ENCODE data around the gene CLEC16A. TPM values are rescaled to one million over a fixed set of nuclear protein-coding genes. Genes with fewer than 3 reads are reported as not detected.
A peak's percentile ranks its signal among the peaks of the same experiment; 100 is the strongest.

The CLEC16A gene
- polyA plus RNA-seq, 5 donors, result 16.5 to 19.9 (median 18.6) TPM

DNA sequence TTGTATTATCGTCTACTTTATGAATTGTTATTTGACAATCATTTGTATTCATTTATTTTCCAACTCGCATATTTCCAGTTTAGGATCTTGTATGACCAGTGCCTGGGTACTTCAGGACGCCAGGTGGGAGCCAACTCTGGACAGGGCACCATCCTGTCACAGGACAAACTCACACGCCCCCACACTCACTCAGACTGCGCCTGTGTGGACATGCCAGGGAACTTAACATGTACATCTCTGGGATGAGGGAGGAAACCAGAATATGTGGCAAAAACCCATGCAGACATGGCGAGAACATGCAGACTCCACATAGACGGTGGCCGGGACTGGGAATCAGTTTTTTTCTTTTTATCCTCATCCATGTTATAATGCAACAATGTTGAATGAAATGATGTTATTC, 68.5 kb downstream of the CLEC16A start:
- DNase-seq, result no peak

DNA sequence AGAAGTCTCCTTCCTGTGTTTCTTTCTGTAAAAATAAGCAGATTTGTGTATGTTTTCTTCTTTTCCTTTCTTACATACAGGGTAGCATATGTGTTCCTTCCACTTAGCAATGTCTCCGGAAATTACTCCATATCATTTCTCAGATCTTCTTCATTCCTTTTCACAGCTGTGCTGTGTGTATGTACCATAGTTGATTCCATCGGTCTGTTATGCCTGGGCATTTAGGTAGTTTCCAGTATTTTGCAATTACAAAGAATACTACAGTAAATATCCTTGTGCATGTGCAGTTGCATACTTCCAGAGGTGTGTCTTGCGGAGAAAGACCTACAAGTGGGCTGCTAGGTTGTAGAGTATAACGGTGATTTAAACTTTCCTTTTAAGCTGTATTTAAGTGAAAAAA, 69.8 kb downstream of the CLEC16A start:
- no peak for DNase-seq

DNA sequence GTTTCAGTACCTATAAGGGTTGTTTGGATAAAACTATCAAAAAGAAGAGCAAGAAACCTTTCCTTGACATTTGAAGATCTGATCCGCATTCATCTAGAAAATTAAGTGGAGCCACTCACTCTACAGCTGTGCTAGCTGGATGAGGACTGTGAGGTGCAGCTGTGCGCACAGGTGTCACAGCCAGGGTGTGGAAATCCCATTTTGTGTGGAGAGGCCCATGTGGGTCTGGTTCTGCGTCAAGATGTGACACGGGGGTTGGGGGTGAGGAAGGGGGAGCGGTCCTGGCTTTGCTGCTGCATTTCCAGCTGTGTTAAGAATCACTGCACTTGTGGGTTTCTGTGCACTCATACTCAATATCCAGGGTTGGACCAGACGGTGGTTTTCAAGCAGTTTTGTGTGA, 70.7 kb downstream of the CLEC16A start:
- DNase-seq, result no peak

DNA sequence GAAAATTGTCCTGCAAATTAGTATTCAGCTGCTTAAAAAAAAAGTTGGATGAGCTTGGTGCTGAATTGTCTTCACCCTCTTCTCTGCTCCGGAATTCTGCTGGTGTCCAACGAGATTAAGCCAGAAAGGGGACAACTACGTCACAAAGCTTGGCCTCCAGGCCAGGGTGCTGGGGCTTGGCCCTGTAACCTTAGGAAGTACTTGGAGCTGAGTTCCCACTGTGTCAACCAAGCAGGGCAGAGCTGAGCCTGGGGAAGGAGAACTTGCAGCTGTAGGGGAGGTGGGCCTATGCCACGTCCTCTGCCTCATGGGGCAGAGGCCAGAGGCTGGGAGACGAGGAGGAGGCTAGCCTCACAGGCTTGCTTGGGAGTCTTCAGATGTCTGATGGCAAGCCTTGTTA, 71.2 kb downstream of the CLEC16A start:
- no peak for DNase-seq

DNA sequence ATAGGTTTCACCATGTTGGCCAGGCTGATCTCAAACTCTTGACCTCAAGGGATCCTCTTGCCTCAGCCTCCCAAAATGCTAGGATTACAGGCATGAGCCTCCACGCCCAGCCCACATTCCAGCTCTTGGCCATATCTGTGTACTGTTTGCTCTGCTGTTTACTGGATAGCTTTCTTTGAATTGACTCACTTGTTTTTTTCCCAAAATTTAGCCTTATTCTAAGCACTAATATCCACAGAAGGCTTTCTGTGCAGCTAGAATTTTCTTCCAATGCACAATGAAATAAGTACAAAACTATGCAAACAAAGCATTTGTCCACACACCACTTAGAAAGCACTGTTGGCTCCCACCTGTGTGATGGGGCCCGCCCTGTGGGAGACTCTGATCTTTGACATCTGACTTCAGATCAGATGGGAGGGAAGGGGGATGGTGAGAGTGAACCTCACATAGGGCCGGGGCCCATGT, 72.2 kb downstream of the CLEC16A start:
- no peak for DNase-seq

DNA sequence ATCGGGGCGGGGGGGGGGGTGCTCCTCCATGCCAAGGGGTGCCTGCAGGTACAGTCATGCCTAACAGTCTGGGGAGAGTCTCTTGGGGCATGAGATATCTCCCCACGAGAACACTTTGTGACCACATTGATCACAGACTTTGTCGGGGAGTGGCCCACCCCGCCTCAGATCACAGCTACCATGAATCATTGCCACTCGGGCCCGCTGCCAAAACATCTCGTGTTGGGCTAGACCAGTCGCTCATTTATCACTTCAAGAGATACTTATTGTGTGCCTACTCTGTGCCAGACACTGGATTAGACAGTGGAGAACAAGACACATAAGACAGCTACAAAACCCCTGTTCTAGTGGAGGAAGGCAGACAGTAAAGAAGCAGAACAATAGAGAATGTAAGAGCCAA, 72.6 kb downstream of the CLEC16A start:
- DNase-seq, result no peak

DNA sequence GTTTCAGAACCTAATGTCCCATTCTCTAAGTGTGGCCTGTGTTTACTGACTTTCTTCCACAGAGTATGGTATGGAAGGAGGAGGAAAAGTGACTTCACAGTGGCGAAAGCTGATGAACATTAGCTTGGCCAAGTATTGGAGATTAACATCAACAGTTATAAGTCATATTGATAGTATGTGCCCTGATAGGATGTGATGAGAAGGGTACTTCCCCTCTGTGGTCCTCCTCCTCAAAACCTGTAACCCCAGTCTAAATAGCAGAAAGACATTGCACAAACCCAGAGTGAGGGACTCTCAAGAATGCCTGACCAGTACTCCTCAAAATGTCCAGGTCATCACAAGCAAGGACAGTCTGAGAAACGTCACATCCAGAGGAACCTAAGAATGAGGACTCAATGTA, 73.1 kb downstream of the CLEC16A start:
- DNase-seq, result no peak

DNA sequence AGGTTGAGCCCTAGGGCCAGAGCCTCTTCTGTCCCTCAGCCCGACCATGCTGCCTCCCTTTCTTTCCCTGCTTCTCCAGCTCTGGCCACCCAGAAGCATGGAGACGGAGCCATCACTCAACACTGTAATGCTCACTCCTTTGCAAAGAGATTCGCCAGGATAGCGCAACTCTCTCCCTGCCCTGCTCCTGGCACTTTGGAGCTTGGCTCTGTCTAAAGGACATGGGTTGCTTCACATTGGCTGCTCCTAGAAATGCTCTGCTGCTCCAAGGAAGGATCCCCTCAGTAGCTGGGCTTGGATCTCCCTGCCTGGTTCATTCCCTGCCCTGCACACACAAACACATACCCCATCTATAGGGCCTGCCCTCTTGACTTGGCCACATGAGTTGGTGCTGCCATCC, 76.0 kb downstream of the CLEC16A start:
- no peak for DNase-seq

DNA sequence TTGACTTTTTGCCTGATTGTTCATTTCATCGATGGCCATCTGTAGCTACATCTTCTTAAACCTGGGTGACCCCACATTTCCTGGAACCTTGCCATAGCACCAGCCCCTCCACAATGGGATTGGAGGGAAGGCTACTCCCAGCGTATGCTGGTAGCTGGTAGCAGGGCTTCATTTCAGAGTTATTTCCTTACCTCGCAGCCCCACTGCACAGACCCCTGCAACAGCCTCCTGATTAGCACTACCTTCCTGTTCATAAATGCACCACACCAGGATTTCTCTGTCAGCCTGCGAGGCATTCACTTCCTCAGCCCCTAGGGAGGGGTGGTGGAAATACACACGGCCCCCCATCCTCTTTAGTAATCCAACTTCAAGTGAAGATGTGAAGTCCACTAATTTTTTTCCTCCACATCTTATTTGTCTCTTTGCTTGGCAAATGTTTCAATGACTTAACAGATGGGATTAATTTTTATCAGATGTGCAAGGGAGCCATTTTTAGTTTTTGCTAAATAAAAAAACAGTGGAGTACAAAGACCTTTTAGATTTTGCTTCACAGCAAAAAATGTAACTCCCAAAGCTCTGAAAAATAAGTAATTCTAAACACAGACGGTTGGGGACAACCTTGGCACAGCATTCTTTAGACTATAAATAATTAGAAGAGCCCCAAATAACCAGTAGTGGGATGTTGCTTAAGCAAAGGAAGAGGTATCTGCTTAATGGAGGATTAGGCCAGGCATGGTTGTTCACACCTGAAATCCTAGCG, 76.6 kb downstream of the CLEC16A start:
- no peak for DNase-seq

DNA sequence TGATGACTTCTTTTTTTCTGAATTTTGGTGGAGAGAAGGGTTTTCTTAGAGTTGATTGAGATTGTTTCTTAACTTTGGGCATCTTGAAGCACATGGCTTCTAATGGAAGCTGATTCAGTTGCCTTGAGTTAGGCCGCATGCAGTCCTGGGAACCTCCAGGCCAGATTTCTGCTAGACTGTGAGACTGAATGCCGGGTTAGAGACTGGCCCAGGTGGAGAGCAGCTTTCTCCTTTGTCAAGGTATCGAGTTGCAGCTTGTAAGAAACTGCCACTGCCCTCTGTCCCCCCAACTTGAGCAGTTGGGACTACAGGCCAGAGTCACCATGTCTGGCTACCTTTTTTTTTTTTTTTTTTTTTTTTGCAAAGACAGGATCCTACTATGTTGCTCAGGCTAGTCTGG, 77.6 kb downstream of the CLEC16A start:
- DNase-seq, result no peak

DNA sequence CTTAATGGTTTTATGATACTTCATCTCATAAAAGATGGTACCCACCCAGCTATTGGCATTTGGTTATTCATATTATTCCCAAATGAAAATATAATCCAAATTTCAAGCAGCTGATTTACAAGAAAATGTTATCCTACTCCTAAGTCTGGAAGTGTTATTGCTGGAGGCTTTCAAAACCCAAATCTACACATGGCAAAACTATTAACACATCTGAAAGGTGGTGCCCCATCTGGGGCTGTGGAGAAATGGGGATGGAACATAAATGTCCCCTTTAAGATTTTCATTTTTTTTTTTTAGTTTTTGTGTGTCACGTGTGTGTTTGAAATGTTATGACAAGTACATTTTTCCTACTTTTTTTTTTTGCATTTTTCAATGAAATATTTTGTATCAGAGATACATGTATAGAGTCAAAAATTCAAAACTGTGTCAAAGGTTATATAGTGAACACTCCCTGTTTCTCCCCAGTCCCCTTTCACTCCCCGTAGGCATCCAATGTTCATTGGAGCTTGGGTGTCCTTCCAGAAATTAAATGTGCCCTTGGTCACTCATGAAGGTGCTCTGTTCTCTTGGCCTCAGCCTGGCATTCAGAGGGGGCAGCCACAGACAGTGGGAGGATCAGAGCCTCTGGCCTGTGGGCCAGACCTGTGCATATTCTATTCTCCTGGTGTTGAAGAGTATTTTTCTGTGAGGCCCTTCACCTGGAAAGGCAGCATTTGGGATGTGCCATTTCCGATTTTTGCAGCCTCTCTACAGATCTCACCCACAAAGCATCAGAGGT, 79.1 kb downstream of the CLEC16A start:
- no peak for DNase-seq

DNA sequence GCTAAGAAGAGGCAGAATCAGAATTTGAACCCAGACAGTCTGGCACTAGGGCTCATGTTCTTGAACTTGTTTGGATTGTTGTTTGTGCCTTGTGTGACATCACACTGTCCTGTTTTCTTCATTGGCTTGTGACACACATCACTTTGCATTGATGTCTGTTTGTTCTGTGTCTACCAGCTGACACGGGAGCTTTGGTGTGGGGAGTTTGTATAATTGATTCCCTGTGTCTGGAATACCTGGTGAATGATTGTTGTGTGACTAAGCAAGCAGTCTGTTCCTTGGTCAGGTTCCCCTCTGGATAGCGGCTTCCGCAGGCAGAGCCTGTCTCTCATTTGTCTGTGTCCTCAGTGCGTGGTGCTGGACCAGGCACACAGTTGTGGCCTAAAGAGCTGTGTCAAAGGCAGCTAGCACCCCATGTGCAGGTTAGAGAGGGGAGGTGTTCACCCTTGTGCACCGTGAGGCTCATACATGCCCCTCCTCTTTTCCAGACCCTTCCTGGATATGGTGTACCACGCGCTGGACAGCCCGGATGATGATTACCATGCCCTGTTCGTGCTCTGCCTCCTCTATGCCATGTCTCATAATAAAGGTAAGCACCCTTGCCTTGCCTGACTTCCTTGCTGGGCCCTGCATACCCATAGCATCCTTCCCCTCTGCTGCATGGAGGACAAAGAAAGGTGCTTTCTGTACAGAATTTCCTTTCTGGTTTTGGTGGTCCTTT, 80.1 kb downstream of the CLEC16A start:
- no peak for DNase-seq

DNA sequence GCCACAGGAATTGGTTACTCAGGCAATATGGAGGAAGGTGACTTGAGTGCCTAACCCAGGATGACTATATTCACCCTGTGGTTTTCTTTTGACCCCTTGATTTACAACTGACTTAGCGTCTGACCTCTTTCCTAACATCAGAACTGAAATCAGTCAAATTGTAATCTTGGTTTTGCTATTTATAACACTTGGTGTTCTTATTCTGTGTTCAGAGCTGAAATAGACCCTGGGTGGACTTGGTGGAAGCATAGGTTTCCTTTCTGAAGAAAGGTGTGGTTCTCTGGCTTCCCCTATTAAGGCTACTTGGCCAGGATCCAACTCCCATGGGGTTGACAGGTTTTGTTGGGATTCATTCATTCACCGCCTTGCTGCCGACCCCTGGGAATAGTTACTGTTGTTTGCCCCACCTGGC, 80.8 kb downstream of the CLEC16A start:
- DNase-seq, result no peak

DNA sequence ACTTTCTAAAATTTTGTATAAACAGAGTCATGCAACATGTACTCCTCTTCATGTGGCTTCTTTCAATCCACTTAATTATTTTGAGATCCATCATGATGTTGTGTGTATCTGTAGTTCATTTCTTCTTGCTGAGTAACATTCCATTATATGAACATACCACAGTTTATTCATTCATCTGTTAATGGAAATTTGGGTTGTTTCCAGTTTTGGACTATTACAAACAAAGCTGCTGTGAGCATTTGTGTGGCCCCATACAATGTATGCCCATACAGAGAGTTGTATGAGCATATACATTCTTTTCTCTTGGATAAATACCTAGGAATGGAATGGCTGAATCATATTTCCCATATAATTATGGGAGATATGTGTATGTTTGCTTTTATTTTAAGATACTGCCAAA, 85.6 kb downstream of the CLEC16A start:
- no peak for DNase-seq

DNA sequence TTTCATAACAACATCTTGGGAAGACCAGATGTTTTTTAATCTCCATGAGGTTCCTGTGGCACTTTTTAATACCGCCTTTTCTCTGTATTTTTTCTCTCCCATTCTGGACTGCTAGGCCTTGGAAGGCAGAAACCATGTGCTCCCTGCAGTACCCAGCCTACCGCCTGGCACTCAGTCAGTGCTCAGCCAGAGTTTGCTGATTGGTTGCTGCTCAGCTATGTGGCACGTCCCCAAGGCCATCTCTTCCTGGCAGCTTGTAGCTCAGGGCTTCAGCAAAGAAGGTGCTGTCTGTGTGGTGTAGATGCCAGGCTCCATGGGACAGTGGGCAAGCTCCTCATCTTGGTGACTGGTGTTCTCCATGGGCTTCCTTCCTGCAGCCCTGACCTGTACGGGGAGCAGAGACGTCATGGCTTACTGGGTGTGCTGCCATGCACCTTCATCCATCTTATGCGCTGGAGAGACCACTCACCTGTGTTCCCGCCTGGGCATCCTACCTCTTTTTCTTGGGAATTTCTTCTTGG, 86.7 kb downstream of the CLEC16A start:
- no peak for DNase-seq

DNA sequence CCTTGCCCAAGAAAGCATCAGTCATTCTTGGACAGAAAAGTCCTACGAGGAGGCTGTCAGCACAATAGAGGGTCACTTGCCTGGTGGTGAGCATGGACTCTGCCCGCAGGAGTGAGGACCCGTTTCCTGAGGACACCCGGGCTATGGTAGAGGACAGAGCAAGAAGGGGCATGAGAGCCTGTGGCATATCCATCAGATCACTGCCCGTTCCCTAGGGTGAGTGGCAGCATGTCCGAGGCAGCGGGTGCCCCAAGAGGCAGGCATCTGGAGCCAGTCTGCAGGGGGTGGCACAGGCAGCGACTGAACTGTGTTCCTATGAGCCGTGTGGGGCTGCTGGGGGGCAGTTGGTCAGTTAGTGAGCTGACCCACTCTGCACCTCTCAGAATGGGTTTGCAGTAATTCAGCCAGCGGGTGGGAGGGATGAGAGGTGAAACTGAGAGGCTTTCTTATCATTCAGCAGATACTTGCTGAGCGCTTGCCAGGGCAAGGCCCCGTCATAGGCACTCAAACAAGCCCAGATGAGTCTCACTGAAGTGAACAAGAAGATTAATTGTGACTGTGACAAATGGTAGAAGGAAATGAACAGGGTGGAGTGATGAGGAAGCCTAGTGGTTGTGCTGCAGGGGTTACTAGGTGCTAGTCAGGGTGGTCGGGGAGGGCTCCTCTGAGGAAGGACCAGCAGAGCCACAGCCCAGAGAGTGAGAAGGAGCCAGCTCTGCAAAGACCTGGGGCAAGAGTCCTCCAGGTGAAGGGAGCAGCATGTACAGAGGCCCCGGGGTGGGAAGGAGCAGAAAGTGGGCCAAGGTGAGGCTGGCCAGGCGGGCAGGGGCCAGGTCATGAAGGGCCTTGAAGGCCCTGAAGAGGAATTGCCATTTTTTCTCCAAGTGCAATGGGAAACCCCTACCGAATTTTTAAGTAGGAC, 87.9 kb downstream of the CLEC16A start:
- DNase-seq, result no peak

DNA sequence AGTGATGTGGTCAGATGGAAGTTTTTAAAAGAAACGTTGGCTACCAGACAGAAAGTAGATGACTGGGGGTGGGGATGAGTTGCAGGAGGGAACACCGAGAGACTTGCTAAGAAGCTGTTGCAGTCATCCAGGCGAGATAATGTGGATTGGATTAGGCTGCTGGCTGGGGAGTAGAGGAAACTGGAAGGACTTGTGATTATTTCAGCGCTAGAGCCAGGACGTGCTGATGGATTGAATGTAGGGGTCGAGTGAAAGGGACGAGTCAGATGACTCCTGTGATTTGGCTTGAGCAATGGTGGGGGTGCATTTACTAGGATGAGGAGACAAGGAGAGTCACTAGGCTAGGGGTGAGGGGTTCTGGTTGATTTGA, 88.5 kb downstream of the CLEC16A start:
- peak; percentile 64 to 73 for DNase-seq

DNA sequence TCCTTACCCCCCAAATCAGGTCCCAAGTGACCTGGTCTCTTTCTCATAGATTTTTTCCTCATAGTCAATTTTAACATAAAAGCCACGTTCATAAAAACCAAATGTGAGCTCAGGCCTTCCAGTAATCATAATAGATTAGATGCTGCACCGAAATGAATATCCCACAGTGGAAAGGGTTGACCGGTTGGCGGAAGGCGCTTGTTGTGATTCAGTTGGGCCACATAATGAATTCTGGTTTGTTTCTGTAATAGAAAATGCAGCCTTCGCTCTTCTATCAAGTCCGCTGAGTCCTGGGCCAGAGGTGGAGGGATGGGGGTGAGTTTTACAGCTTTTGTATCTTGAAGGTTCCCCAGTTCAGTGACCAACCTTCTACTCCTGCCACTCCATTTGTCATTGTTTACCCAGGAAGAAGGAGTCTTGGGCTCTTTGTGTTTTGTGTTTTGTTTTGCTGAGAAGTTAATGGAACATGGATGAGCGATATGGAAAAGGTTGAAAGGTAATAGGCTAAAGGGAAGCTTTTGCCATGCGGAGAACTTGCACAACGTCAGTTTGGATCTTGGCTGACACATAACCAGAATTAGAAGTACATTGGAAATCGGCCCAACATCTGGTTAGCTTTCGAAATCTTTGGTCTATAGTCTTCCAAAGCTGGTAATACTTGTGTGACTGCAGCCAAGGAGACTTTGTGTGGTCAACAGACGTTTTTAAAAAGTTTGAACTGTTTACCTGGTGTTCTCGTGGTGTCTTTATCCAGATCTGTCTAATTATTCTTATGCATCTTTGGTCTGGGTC, 89.5 kb downstream of the CLEC16A start:
- DNase-seq, result peak; percentile 54 to 67

DNA sequence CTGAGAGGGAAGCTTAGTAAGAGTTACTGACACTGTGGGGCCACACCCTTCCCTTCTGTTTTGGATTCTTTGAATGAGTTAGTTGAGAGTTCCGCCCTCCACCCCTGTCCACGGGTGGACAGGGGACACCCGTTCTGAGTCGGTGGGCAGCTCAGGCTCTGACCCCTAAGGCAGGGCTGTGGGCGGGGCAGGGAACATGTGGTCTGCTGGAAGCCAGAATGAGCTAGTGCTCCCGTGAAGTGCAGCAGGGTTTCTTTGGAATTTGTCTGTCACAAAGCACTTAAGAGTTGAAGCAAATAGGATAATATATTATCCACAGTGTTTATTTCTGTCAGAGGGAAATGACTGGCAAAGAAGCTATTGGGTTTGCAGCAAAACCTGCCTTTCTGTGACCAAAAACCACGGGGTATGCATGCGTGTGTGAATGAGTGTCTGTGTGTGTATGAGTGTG, 90.1 kb downstream of the CLEC16A start:
- DNase-seq, result no peak

DNA sequence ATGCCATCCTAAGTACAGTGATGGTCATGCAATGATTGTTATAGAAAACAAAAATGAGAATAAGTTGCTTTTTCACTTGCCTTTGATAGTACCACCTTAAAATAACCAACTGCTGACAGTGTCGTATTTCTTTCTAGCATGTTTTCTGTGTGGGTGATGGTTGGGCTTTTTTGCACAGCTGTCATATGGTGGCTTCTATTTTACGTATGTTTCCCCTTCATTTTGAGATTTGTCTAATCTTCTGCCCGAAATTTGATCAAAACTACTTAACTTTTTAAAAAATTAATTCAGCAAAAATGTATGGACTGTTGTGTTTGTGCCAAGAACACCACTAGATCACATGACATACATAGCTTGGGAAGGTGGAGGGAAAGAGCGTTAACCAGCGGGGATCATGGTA, 90.7 kb downstream of the CLEC16A start:
- DNase-seq, result no peak
